Gastrocnemius medialis (tissue), 4 donors: ENCODE data around the gene MSH2. TPM values are rescaled to one million over a fixed set of nuclear protein-coding genes. Genes with fewer than 3 reads are reported as not detected.

Experiments used
- ATAC-seq, 2 donors: fragments of 150-250 bp; one replicate each; pipeline ENCODE4 v1.9.1; 2016
- DNase-seq, 2 donors: peaks; one replicate each; pipeline ENCODE4 v3.0.0-alpha.2; 2019
- H3K27ac ChIP-seq, 4 donors: fragments of 200-600 bp; sonication (generic); 1 replicate in 1 of 4; 2 replicates in 3 of 4; pipeline ENCODE4 v1.5.1; 2016 to 2018; ENCODE audit warnings: mild to moderate bottlenecking in 2 of 4, moderate library complexity in 1 of 4
- H3K27me3 ChIP-seq, 3 donors: fragments of 200-600 bp; sonication (generic) in 2 of 3; 1 replicate in 1 of 3; 2 replicates in 2 of 3; pipeline versions ENCODE4 v1.5.1 to v1.6.0; 2016 to 2019; ENCODE audit warnings: mild to moderate bottlenecking in 1 of 3, moderate library complexity in 1 of 3
- H3K36me3 ChIP-seq, 2 donors: fragments of 200-600 bp; sonication (generic) in 1 of 2; one replicate each; pipeline ENCODE4 v1.5.1; 2017 to 2018
- H3K4me1 ChIP-seq, 2 donors: fragments of 200-600 bp; sonication (generic) in 1 of 2; one replicate each; pipeline ENCODE4 v1.5.1; 2016 to 2017; ENCODE audit warnings: mild to moderate bottlenecking in 2 of 2
- H3K4me3 ChIP-seq, 4 donors: fragments of 200-600 bp; sonication (generic) in 3 of 4; 1 replicate in 1 of 4; 2 replicates in 3 of 4; pipeline ENCODE4 v1.5.1; 2016 to 2019; ENCODE audit warnings: mild to moderate bottlenecking in 2 of 4
- H3K9me3 ChIP-seq, 3 donors: fragments of 200-600 bp; sonication (generic) in 2 of 3; 1 replicate in 1 of 3; 2 replicates in 2 of 3; pipeline ENCODE4 v1.5.1; 2016 to 2019
- CTCF ChIP-seq, 5 experiments: fragments of 450-650 bp in 3 of 5; fragments of 200-600 bp in 2 of 5; sonication (generic) in 2 of 5; IDR thresholded peaks in 4 of 5; conservative IDR thresholded peaks in 1 of 5; 1 replicate in 4 of 5; 2 replicates in 1 of 5; pipeline ENCODE4 v1.5.1; 2016 to 2019; ENCODE audit warnings: antibody characterized with exemption in 5 of 5, mild to moderate bottlenecking in 3 of 5, moderate library complexity in 3 of 5
- POLR2A ChIP-seq, 2 donors: fragments of 450-650 bp; IDR thresholded peaks; one replicate each; pipeline ENCODE4 v1.6.1; 2017; ENCODE audit warnings: antibody characterized with exemption in 2 of 2, mild to moderate bottlenecking in 2 of 2, moderate library complexity in 2 of 2
- in situ Hi-C, 4 donors: fragments of 200-750 bp; cut with MboI; loops; one replicate each; pipeline versions ENCODE4 v1.15.0 to v1.8.0; 2017; ENCODE audit warnings: low sequenced_read_pairs in 4 of 4
- intact Hi-C: fragments of 100-400 bp; cut with DNase I; formaldehyde crosslinking; loops from one replicate; pipeline ENCODE4 v1.15.1; 2023; ENCODE audit warnings: low total_unique reads
- total RNA-seq, 4 donors: library from RNA; depleted of rRNA; stranded (reverse); fragments of >200 nt; gene quantifications; one replicate each; pipeline versions ENCODE4 v1.1.0 to v1.2.3, GENCODE V29; 2016

The MSH2 gene
- total RNA-seq, 4 donors from 2014 or later: 3.5 to 6.4 (median 4.8) TPM

- Histone ChIP-seq H3K9me3 (no peaks in the 10 kb centered on the region), H3K27me3 (no peaks in the 10 kb centered on the region), H3K27ac (no peak overlapping the region), H3K36me3 (no peaks in the 10 kb centered on the region), H3K4me1 (no peaks in the 10 kb centered on the region), H3K4me3 (no peak overlapping the region)
- DNase-seq: no peak
- ATAC-seq: no peak
- intact Hi-C loops: loop anchor here (2.0 kb wide), 1 partner anchor 55 kb away; no protein-coding TSS in a partner anchor
- in situ Hi-C loops: loop anchor here in 3 of 4 donors (5.0 to 10.0 kb wide), 2 partner anchors 52 to 55 kb away; no protein-coding TSS in a partner anchor
- TF ChIP-seq POLR2A (IDR thresholded peaks at IDR 0.05): no peak
Measured at GRCh38 chr2:47389692-47390091, 13.3 kb upstream of the MSH2 start.

- in situ Hi-C loops: no loop called here
- H3K27me3 ChIP-seq: no peaks in the 10 kb centered on the region
- peaks cover 8% of the 10 kb centered on the region in 2 donors for H3K4me1 ChIP-seq
- no peaks in the 10 kb centered on the region for H3K9me3 ChIP-seq
- ATAC-seq (no peak), DNase-seq (no peak)
- no peaks in the 10 kb centered on the region for H3K36me3 ChIP-seq
- TF ChIP-seq CTCF (IDR thresholded peaks at IDR 0.05 in 4 of 5, conservative IDR thresholded peaks at IDR 0.05 in 1 of 5) (no peak), POLR2A (IDR thresholded peaks at IDR 0.05) (no peak)
- intact Hi-C loops: no loop called here
- peak overlapping the region; percentile 84 to 94 (median 91) for H3K4me3 ChIP-seq
- peak overlapping the region in 3 of 4 donors; percentile 41 to 60 (median 56) for H3K27ac ChIP-seq
Measured at GRCh38 chr2:47401789-47402554, 984 bp upstream of the MSH2 start.

- no peaks in the 10 kb centered on the region for H3K9me3 ChIP-seq
- intact Hi-C loops (no loop called here), in situ Hi-C loops (no loop called here)
- H3K36me3 ChIP-seq: no peaks in the 10 kb centered on the region
- no peaks in the 10 kb centered on the region for H3K27me3 ChIP-seq
- peak overlapping the region; percentile 84 to 94 (median 91) for H3K4me3 ChIP-seq
- peak overlapping the region; percentile 41 to 66 (median 58) for H3K27ac ChIP-seq
- DNase-seq (no peak), ATAC-seq (peak; percentile 8 to 17)
- peaks cover 8% of the 10 kb centered on the region in 2 donors for H3K4me1 ChIP-seq
- no peak for TF ChIP-seq POLR2A (IDR thresholded peaks at IDR 0.05)
- TF ChIP-seq CTCF (IDR thresholded peaks at IDR 0.05 in 4 of 5, conservative IDR thresholded peaks at IDR 0.05 in 1 of 5): no peak
Measured at GRCh38 chr2:47402555-47402804, 476 bp upstream of the MSH2 start.

GRCh38 chr2:47403609-47404193 lies 745 bp downstream of the MSH2 start:
- in situ Hi-C loops: no loop called here

More at GRCh38 chr2:47403609-47404193, 745 bp downstream of the MSH2 start:
- ATAC-seq (no peak), DNase-seq (no peak)
- Histone ChIP-seq H3K4me3 (peak overlapping the region; percentile 84 to 94 (median 91)), H3K27ac (peak overlapping the region in 3 of 4 donors; percentile 41 to 66 (median 60)), H3K4me1 (peaks cover 8% of the 10 kb centered on the region in 2 donors), H3K36me3 (no peaks in the 10 kb centered on the region), H3K27me3 (no peaks in the 10 kb centered on the region), H3K9me3 (no peaks in the 10 kb centered on the region)
- intact Hi-C loops: no loop called here
- no peak for TF ChIP-seq CTCF (IDR thresholded peaks at IDR 0.05 in 4 of 5, conservative IDR thresholded peaks at IDR 0.05 in 1 of 5)
- TF ChIP-seq POLR2A (IDR thresholded peaks at IDR 0.05): no peak
